Measurements from ENCODE around the gene VAC14.
"Not testable (repeated sequence)": the region's sequence is repeated elsewhere in the genome, so short reads cannot be mapped to it uniquely, and the experiment has no call there.

VAC14 gene

DNA sequence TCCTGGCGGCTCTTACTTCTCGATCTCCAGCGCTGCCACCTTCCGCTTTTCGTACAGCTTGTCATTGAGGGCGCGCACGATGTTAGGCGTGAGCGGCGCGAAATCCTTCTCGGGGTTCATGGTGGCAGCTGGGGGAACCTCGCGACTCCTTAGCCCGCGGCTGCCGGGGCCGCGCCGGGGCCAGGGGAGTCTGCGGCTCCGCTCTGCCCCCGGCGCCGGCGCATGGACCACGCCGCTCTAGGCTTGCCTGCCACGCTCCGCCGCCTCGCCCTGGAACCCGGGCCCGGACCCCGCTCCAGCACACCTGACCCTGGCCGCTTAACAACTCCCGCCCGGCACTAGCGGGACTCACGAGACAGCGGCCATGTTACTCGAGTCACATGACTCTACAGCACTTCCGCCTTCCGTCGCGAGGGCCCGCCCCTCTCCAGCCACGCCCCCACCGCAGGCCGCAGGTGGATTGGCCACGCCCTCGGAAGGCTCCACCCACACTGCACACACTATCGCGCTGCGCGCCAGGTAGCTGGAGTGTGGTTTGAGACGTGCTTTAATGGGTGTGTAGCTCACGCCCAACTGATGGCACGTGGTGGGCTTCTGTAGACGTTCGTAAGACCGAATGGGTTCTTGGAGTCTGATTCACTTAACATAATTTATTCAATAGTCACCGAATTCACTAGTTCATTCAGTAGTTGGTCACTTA, at the start of gene VAC14:
TSS of gene VAC14 (minus strand) at position 378 of the 700 bp plus-strand sequence. CDS start at position 120, 258 bp downstream.
- Mint-ChIP-seq H3K9me3 (peaks cover 10% of the 10 kb centered on the region), H3K4me3 (peak within 1 kb of the TSS; percentile 96), H3K36me3 (ENCODE audit: low read depth) (peaks cover 42% of the 10 kb centered on the region), H3K4me1 (ENCODE audit: low read depth) (peaks cover 50% of the 10 kb centered on the region), H3K27me3 (peaks cover 4% of the 10 kb centered on the region), H3K27ac (peak within 1 kb of the TSS; percentile 95)
- intact Hi-C loops (cut with micrococcal nuclease): no loop called here

DNA sequence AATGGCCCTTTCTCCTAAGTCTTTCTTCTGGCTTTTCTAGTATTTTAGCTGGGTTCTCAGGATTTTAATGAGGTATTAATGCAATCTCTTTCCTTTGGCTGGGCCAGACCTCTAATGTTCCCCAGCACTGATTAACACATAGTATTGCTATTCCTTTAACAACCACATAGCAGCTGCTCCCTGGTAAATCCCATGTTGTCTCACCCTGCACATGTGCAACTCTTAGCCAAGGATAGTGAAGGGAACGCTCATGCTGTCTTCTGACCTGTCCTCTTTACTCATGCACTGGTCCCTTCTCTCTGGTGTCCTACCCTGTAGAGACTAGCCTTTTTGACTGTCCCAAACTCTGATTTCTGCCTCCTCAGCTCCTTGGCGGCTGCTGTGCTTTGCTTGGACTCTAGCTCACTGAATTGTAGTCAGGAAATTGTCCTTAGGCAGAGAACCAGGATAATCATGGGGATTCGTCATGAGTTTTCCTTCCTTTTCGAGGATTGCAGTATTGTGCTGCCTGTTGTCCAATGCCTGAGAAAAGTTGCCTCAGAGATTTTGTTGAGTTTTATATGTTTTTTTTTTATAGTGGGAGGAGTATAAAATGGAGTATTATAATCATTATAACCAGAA, 22.6 kb upstream of the VAC14 start:
- H3K27ac Mint-ChIP-seq; H3K36me3 Mint-ChIP-seq (ENCODE audit: low read depth); H3K4me3 Mint-ChIP-seq; H3K27me3 Mint-ChIP-seq; H3K4me1 Mint-ChIP-seq (ENCODE audit: low read depth); H3K9me3 Mint-ChIP-seq; intact Hi-C loops (cut with micrococcal nuclease): not testable (repeated sequence)

DNA sequence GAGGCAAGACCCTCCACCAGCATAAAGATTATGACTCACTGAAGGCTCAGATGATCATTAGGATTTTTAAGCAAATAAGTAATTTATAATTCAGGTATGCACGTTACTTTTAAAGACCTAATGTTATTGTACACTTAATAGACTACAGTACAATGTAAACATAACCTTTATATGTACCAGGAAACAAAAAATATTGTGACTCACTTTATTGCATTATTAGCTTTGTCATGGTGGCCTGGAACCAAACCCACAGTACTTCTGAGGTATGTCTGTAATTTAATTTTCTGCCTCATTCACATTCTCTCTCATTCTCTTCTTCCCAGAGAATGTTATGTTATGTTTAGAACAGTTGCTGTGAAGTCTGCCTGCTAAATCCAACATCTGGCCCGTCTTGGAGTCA, 21.8 kb upstream of the VAC14 start:
- H3K36me3 Mint-ChIP-seq (ENCODE audit: low read depth); H3K9me3 Mint-ChIP-seq; H3K4me3 Mint-ChIP-seq; H3K27me3 Mint-ChIP-seq; H3K4me1 Mint-ChIP-seq (ENCODE audit: low read depth); H3K27ac Mint-ChIP-seq; intact Hi-C loops (cut with micrococcal nuclease): not testable (repeated sequence)

DNA sequence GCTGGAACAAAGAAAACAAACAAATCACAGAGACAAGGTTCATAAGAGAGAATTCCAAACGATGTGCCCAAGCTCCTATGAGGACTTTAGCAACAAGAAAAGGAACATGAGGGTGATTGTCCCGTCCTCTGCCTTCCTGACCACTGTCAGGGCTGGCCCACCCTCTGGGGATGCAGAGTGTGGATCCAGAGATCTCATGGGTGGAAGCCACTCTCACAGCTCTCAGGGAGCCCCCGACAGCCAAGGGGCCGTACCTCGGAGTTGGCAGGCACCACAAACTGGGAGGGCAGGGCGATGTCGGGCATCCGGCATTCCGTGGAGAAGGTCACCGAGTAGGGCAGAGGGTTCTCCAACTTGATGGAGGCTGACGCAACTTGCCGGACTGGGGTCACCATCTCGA, 17.1 kb upstream of the VAC14 start:
- not testable (repeated sequence) for H3K27me3 Mint-ChIP-seq, H3K9me3 Mint-ChIP-seq

GRCh38 chr16:70809392-70810060, 8.6 kb upstream of the VAC14 start:
- intact Hi-C loops (cut with micrococcal nuclease): no loop called here
- H3K4me3 Mint-ChIP-seq: no peak overlapping the region
- peaks cover 7% of the 10 kb centered on the region for H3K27me3 Mint-ChIP-seq

More for the DNA sequence above, 17.1 kb upstream of the VAC14 start:
- H3K4me1 Mint-ChIP-seq (ENCODE audit: low read depth); intact Hi-C loops (cut with micrococcal nuclease); H3K4me3 Mint-ChIP-seq; H3K36me3 Mint-ChIP-seq (ENCODE audit: low read depth); H3K27ac Mint-ChIP-seq: not testable (repeated sequence)

DNA sequence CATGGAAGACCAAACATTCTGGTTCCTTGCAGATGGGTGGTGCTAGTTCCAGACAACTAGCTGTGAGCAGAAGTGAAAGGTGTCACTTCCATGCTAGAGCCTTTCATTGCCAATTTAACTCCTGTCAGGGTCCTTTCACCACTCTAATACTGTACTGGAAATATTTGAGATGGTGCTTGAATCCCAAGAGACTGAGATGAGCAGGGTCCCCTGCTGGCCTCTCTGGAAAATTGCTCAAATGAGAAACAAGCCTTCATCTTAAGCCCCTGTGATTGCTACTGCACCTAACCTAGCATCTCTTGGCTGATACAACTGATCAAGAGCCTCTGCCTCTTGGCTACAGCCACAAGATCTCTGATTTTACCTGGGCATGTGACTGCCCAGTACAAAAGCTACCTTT, 7.4 kb upstream of the VAC14 start:
- intact Hi-C loops (cut with micrococcal nuclease): no loop called here
- H3K4me1 Mint-ChIP-seq (ENCODE audit: low read depth): peaks cover 18% of the 10 kb centered on the region

More at GRCh38 chr16:70809392-70810060, 8.6 kb upstream of the VAC14 start:
- Mint-ChIP-seq H3K9me3 (peaks cover 1% of the 10 kb centered on the region), H3K4me1 (ENCODE audit: low read depth) (peaks cover 12% of the 10 kb centered on the region), H3K27ac (no peak overlapping the region), H3K36me3 (ENCODE audit: low read depth) (no peaks in the 10 kb centered on the region)

DNA sequence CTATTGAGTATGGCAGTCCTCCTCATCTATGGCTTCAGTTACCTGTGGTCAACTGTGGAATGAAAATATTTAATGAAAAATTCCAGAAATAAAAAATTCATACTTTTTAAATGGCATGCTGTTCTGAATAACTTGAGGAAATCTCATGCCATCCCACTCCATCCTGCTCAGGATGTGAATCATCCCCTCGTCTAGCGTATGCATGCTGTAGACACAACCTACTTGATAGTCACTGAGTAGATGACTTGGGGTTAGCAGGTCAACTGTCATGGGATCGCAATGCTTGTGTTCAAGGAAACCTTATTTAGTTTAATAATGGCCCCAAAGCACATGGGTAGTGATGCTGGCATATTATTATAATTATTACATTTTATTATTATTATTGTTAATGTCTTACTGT, 4.8 kb upstream of the VAC14 start:
- peaks cover 10% of the 10 kb centered on the region for H3K9me3 Mint-ChIP-seq
- peaks cover 11% of the 10 kb centered on the region for H3K27me3 Mint-ChIP-seq
- intact Hi-C loops (cut with micrococcal nuclease): no loop called here
- peaks cover 3% of the 10 kb centered on the region for H3K36me3 Mint-ChIP-seq (ENCODE audit: low read depth)
- H3K27ac Mint-ChIP-seq: no peak overlapping the region
- H3K4me3 Mint-ChIP-seq: no peak overlapping the region
- H3K4me1 Mint-ChIP-seq (ENCODE audit: low read depth): peaks cover 18% of the 10 kb centered on the region

More for the DNA sequence above, 7.4 kb upstream of the VAC14 start:
- H3K9me3 Mint-ChIP-seq: peaks cover 10% of the 10 kb centered on the region
- peaks cover 11% of the 10 kb centered on the region for H3K27me3 Mint-ChIP-seq
- H3K36me3 Mint-ChIP-seq (ENCODE audit: low read depth): no peaks in the 10 kb centered on the region
- no peak overlapping the region for H3K27ac Mint-ChIP-seq
- H3K4me3 Mint-ChIP-seq: no peak overlapping the region

GRCh38 chr16:70805380-70805779, 4.4 kb upstream of the VAC14 start:
- Mint-ChIP-seq H3K4me3 (no peak overlapping the region), H3K4me1 (ENCODE audit: low read depth) (peaks cover 20% of the 10 kb centered on the region), H3K27ac (peak overlapping the region; percentile 31), H3K36me3 (ENCODE audit: low read depth) (peaks cover 7% of the 10 kb centered on the region), H3K27me3 (peaks cover 10% of the 10 kb centered on the region), H3K9me3 (peaks cover 10% of the 10 kb centered on the region)
- intact Hi-C loops (cut with micrococcal nuclease): no loop called here

- peak overlapping the region; percentile 31 for H3K27ac Mint-ChIP-seq
- peaks cover 10% of the 10 kb centered on the region for H3K27me3 Mint-ChIP-seq
- H3K36me3 Mint-ChIP-seq (ENCODE audit: low read depth): peaks cover 11% of the 10 kb centered on the region
- intact Hi-C loops (cut with micrococcal nuclease): no loop called here
- H3K4me1 Mint-ChIP-seq (ENCODE audit: low read depth): peaks cover 25% of the 10 kb centered on the region
- no peak overlapping the region for H3K4me3 Mint-ChIP-seq
- H3K9me3 Mint-ChIP-seq: peaks cover 10% of the 10 kb centered on the region
Measured at GRCh38 chr16:70804734-70805169, 3.8 kb upstream of the VAC14 start.

DNA sequence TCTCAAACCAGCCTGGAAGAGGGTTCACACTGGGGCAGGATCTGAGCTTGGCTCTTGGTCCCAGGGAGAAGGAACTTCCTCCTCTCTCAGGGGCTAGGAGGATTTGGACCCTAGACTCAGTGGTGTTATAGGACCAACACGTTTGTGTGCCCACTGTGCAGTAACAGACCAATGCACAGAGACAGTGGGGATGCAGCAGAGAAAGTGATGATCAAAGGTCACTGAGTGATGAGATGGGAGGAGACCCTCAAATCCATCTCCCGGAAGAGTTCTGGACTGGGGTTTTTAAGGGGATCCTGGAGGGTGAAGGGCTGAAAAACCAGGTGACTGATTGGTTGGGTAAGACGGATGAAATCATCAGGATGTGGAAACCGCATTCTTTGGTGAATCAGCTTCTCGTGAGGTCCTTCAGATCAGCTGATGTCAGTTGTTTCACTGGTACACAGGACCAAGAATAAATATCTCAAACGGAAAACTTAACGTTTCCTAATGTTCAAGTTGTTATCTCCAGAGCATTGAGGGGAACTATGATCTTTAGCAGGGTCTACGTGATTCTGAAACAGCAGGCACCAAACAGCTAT, 3.3 kb upstream of the VAC14 start:
- Mint-ChIP-seq H3K36me3 (ENCODE audit: low read depth) (peaks cover 13% of the 10 kb centered on the region), H3K27ac (peak overlapping the region; percentile 31), H3K27me3 (peaks cover 8% of the 10 kb centered on the region), H3K4me3 (no peak overlapping the region), H3K4me1 (ENCODE audit: low read depth) (peaks cover 30% of the 10 kb centered on the region), H3K9me3 (peaks cover 10% of the 10 kb centered on the region)
- intact Hi-C loops (cut with micrococcal nuclease): no loop called here

DNA sequence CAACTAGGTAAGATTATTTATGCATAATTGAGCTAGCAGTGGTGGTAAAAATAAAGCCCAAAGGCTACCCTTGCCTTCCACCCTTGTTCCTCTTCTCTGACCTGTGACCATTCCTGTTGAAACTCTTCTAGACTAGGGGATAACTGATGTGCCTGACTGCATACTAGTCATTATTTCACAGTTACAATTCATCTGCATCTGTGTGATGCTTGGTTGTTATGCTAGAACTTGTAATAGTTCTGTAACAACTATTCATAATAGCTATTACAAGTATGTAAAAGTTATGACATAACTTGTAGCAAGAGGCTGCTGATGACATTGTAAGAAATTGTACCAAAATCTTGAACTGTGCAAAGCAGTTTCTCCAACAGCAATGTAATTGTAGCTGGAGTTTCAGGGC, 2.4 kb upstream of the VAC14 start:
- Mint-ChIP-seq H3K27ac (no peak overlapping the region), H3K4me3 (no peak overlapping the region), H3K27me3 (peaks cover 8% of the 10 kb centered on the region), H3K36me3 (ENCODE audit: low read depth) (peaks cover 22% of the 10 kb centered on the region), H3K4me1 (ENCODE audit: low read depth) (peaks cover 39% of the 10 kb centered on the region), H3K9me3 (peaks cover 10% of the 10 kb centered on the region)
- intact Hi-C loops (cut with micrococcal nuclease): no loop called here

DNA sequence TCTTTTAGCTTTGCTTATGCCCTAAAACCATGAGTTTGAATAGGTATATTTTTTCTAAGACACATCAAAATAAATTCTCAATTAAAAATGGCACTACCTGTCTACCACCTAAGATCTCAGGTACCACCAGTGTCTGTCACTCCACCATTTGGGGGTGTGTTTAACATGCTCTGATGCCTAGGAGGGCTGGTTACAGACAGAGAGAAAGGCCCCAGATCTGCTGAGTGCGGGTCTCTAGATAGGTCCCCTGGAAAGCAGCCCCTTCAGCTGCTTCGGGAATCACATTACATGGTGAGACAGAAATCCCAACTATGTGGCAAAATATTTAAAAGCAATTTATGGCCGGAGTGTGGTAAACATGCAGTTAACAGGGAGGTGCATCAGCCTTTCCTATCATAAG, 653 bp upstream of the VAC14 start:
- peak overlapping the region; percentile 95 for H3K27ac Mint-ChIP-seq

DNA sequence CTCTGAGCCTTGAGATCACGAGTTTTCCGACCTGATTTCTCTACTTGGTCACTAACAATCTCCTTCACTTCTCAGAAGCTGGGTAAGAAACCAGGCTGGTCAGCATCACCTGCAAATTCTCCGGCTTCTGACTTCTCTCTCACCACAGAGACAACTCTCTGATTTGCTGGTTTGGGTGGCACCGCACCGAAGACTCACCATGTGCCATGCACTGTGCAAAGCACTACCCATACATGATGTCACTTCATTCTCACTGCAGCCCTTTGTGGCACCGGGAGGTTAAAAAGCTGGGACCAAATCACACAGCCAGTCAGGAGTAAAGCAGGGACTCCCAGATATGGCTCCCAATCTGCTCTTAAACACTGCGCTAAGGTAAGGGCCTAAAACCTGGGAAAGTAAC, 647 bp downstream of the VAC14 start:
- intact Hi-C loops (cut with micrococcal nuclease): no loop called here
- peaks cover 10% of the 10 kb centered on the region for H3K9me3 Mint-ChIP-seq
- H3K27ac Mint-ChIP-seq: peak overlapping the region; percentile 95
- H3K4me1 Mint-ChIP-seq (ENCODE audit: low read depth): peaks cover 50% of the 10 kb centered on the region
- H3K36me3 Mint-ChIP-seq (ENCODE audit: low read depth): peaks cover 46% of the 10 kb centered on the region
- H3K27me3 Mint-ChIP-seq: peaks cover 4% of the 10 kb centered on the region
- peak overlapping the region; percentile 96 for H3K4me3 Mint-ChIP-seq

More for the DNA sequence above, 653 bp upstream of the VAC14 start:
- H3K4me3 Mint-ChIP-seq: peak overlapping the region; percentile 96
- peaks cover 10% of the 10 kb centered on the region for H3K9me3 Mint-ChIP-seq
- H3K4me1 Mint-ChIP-seq (ENCODE audit: low read depth): peaks cover 48% of the 10 kb centered on the region
- peaks cover 4% of the 10 kb centered on the region for H3K27me3 Mint-ChIP-seq
- intact Hi-C loops (cut with micrococcal nuclease): no loop called here
- H3K36me3 Mint-ChIP-seq (ENCODE audit: low read depth): peaks cover 39% of the 10 kb centered on the region

GRCh38 chr16:70796301-70796700, 4.7 kb downstream of the VAC14 start:
- Mint-ChIP-seq H3K27ac (no peak overlapping the region), H3K9me3 (no peaks in the 10 kb centered on the region), H3K36me3 (ENCODE audit: low read depth) (peaks cover 63% of the 10 kb centered on the region), H3K27me3 (no peaks in the 10 kb centered on the region), H3K4me3 (no peak overlapping the region), H3K4me1 (ENCODE audit: low read depth) (peaks cover 66% of the 10 kb centered on the region)
- intact Hi-C loops (cut with micrococcal nuclease): no loop called here
